CD4-positive, alpha-beta T cell (primary cell): Measurements from ENCODE around the gene CAMSAP1. TPM values are rescaled to one million over a fixed set of nuclear protein-coding genes. Genes with fewer than 3 reads are reported as not detected.

Source experiments
- ATAC-seq: fragments of 200-7000 bp; cut with Tn5 transposase; one replicate; pipeline ENCODE4 v1.10.0; 2022; ENCODE audit warnings: mild to moderate bottlenecking; ENCODE audit not compliant: poor library complexity
- CTCF ChIA-PET: fragments of 350-600 bp; sonication (Branson Sonifier 250); formaldehyde crosslinking; loops from one replicate; lab custom pipeline; 2021; ENCODE audit warnings: antibody characterized with exemption, inconsistent platforms; lab: Charles Lee
- POLR2A ChIA-PET: fragments of 350-600 bp; sonication (Branson Sonifier 250); formaldehyde crosslinking; loops from one replicate; lab custom pipeline; 2021; ENCODE audit warnings: antibody characterized with exemption, inconsistent platforms; lab: Charles Lee
- DNase-seq, 14 experiments: peaks; one replicate each; pipeline ENCODE4 v3.0.0-alpha.2; 2013 to 2020; ENCODE audit warnings: mixed read lengths in 2 of 14
- H3K27ac ChIP-seq, 2 donors: one replicate each; pipeline versions ENCODE4 v1.5.1 to v1.7.0; 2013; ENCODE audit warnings: low read length in 2 of 2, low read depth in 1 of 2, mild to moderate bottlenecking in 1 of 2
- H3K27me3 ChIP-seq, 2 experiments: 1 replicate in 1 of 2; 2 replicates in 1 of 2; pipeline versions ENCODE4 v1.6.1 to v1.7.0; 2013; ENCODE audit warnings: low read length in 2 of 2, control low read depth in 1 of 2, mild to moderate bottlenecking in 1 of 2, moderate library complexity in 1 of 2; ENCODE audit not compliant: insufficient read depth in 2 of 2, control insufficient read depth in 1 of 2
- H3K36me3 ChIP-seq: one replicate; pipeline ENCODE4 v1.6.1; 2013; ENCODE audit warnings: low read length, control low read depth; ENCODE audit not compliant: insufficient read depth
- H3K4me1 ChIP-seq: one replicate; pipeline ENCODE4 v1.6.1; 2013; ENCODE audit warnings: low read length, control low read depth; ENCODE audit not compliant: insufficient read depth
- H3K4me3 ChIP-seq: one replicate; pipeline ENCODE4 v1.5.1; 2013; ENCODE audit warnings: mild to moderate bottlenecking, low read length, moderate library complexity
- H3K9me3 ChIP-seq, 2 experiments: 1 replicate in 1 of 2; 2 replicates in 1 of 2; pipeline versions ENCODE4 v1.6.1 to v1.7.0; 2013; ENCODE audit warnings: low read length in 2 of 2, mild to moderate bottlenecking in 2 of 2, control low read depth in 1 of 2, moderate library complexity in 1 of 2; ENCODE audit not compliant: control insufficient read depth in 1 of 2, insufficient read depth in 1 of 2
- H3K27ac Mint-ChIP-seq: one replicate; pipeline ENCODE4 v1.8.0; 2020; ENCODE audit warnings: mixed read lengths
- H3K27me3 Mint-ChIP-seq: one replicate; pipeline ENCODE4 v1.8.0; 2021; ENCODE audit warnings: mixed read lengths
- H3K36me3 Mint-ChIP-seq: one replicate; pipeline ENCODE4 v1.8.0; 2021; ENCODE audit warnings: low read depth, mixed read lengths
- H3K4me1 Mint-ChIP-seq: one replicate; pipeline ENCODE4 v1.8.0; 2021; ENCODE audit warnings: low read depth, mixed read lengths
- H3K4me3 Mint-ChIP-seq: one replicate; pipeline ENCODE4 v1.8.0; 2020; ENCODE audit warnings: mild to moderate bottlenecking, mixed read lengths
- H3K9me3 Mint-ChIP-seq: one replicate; pipeline ENCODE4 v1.8.0; 2020; ENCODE audit warnings: mixed read lengths
- intact Hi-C, 2 experiments: fragments of 100-400 bp; cut with DNase I in 1 of 2; cut with micrococcal nuclease in 1 of 2; formaldehyde crosslinking; loops; one replicate each; pipeline versions ENCODE4 v1.15.1 to v1.9.0; 2023 to 2025; cut with DNase I, micrococcal nuclease
- total RNA-seq, 174 experiments: library from RNA in 2 of 174; stranded (reverse) in 2 of 174; gene quantifications; one replicate each; pipeline ENCODE4 v1.2.3 and lab custom pipeline; 2021 to 2026
- TF ChIP-seq, protein P1 (sequence below): fragments of 200-600 bp; IDR thresholded peaks from one replicate; pipeline ENCODE4 v1.8.0; 2022; ENCODE audit warnings: antibody characterized with exemption, mild to moderate bottlenecking

The CAMSAP1 gene
- total RNA-seq, 2 experiments from 2014 or later = 16.8 to 18.2 TPM

GRCh38 chr9:135928074-135928730, 20.9 kb upstream of the CAMSAP1 start:
- ChIA-PET CTCF (no interaction called here), POLR2A (no interaction called here)
- Mint-ChIP-seq H3K27me3 (no peaks in the 10 kb centered on the region), H3K9me3 (no peaks in the 10 kb centered on the region), H3K27ac (no peak overlapping the region), H3K4me3 (no peak overlapping the region), H3K4me1 (no peaks in the 10 kb centered on the region), H3K36me3 (peaks cover 20% of the 10 kb centered on the region)
- H3K27ac ChIP-seq = no peak overlapping the region
- no peaks in the 10 kb centered on the region for H3K27me3 ChIP-seq
- H3K9me3 ChIP-seq = no peaks in the 10 kb centered on the region
- H3K4me3 ChIP-seq = no peak overlapping the region
- H3K4me1 ChIP-seq = peaks cover 20% of the 10 kb centered on the region
- peaks cover 15% of the 10 kb centered on the region for H3K36me3 ChIP-seq
- intact Hi-C loops = no loop called here
- ATAC-seq = no peak
- DNase-seq = no peak
- TF ChIP-seq, protein P1, sequence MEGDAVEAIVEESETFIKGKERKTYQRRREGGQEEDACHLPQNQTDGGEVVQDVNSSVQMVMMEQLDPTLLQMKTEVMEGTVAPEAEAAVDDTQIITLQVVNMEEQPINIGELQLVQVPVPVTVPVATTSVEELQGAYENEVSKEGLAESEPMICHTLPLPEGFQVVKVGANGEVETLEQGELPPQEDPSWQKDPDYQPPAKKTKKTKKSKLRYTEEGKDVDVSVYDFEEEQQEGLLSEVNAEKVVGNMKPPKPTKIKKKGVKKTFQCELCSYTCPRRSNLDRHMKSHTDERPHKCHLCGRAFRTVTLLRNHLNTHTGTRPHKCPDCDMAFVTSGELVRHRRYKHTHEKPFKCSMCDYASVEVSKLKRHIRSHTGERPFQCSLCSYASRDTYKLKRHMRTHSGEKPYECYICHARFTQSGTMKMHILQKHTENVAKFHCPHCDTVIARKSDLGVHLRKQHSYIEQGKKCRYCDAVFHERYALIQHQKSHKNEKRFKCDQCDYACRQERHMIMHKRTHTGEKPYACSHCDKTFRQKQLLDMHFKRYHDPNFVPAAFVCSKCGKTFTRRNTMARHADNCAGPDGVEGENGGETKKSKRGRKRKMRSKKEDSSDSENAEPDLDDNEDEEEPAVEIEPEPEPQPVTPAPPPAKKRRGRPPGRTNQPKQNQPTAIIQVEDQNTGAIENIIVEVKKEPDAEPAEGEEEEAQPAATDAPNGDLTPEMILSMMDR = no peak

DNA sequence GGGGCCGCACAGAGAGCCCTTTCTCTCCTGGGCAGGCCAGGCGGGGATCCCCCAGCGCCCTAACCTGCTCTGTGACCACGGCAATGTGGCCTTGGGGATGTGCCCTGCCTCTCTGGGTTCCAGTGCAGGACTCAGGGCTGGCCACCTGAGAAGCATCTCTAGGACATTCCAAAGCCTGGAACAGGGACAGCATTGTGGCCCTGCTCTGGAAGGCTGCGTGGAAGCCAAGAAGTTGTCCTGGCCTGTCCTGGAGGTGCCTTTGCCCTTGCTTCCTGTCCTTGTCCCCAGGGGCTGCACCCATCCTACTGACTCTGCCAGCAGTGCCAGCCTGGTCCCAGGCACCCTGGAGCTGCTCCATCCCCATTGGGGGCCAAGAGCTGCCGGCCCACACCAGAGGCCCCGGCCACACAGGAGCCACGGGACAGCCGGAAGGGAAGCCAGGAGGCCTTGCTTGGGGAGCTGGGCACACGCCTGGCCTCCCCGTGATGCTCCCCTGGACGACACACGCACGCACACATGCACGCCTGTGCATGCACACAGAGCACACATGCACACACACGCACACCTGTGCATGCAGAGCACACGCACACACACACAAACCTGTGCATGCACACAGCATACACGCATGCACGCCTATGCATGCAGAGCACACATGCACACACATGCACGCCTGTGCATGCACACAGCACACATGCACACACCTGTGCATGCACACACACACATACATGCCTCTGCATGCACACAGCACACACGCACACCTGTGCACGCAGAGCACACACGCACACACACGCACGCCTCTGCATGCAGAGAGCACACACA, 20.1 kb upstream of the CAMSAP1 start:
- no peaks in the 10 kb centered on the region for H3K9me3 ChIP-seq
- Mint-ChIP-seq H3K36me3 (peaks cover 14% of the 10 kb centered on the region), H3K4me1 (no peaks in the 10 kb centered on the region), H3K4me3 (no peak overlapping the region), H3K9me3 (no peaks in the 10 kb centered on the region), H3K27ac (no peak overlapping the region), H3K27me3 (no peaks in the 10 kb centered on the region)
- DNase-seq (no peak), ATAC-seq (no peak)
- H3K4me3 ChIP-seq = no peak overlapping the region
- ChIA-PET CTCF (no interaction called here), POLR2A (no interaction called here)
- TF ChIP-seq, protein P1 = no peak
- H3K27ac ChIP-seq = no peak overlapping the region
- peaks cover 20% of the 10 kb centered on the region for H3K4me1 ChIP-seq
- H3K36me3 ChIP-seq = peaks cover 9% of the 10 kb centered on the region
- no peaks in the 10 kb centered on the region for H3K27me3 ChIP-seq
- intact Hi-C loops = no loop called here

GRCh38 chr9:135926402-135927194, 19.3 kb upstream of the CAMSAP1 start:
- Histone ChIP-seq H3K9me3 (no peaks in the 10 kb centered on the region), H3K36me3 (peaks cover 7% of the 10 kb centered on the region), H3K4me1 (peaks cover 20% of the 10 kb centered on the region), H3K27me3 (no peaks in the 10 kb centered on the region), H3K27ac (no peak overlapping the region), H3K4me3 (no peak overlapping the region)
- POLR2A ChIA-PET = no interaction called here
- Mint-ChIP-seq H3K9me3 (no peaks in the 10 kb centered on the region), H3K27ac (no peak overlapping the region), H3K36me3 (peaks cover 6% of the 10 kb centered on the region), H3K27me3 (no peaks in the 10 kb centered on the region), H3K4me3 (no peak overlapping the region), H3K4me1 (no peaks in the 10 kb centered on the region)
- DNase-seq = peak in 5 of 14 experiments; percentile 10 to 80 (median 40)
- CTCF ChIA-PET = interaction anchor here (1.0 kb wide), 1 partner anchor 9 kb away, joined by 3 read pairs; no protein-coding TSS in a partner anchor
- TF ChIP-seq, protein P1 = no peak
- peak; percentile 17 for ATAC-seq
- intact Hi-C loops = no loop called here
